ENCODE results near the gene ACTN2.

Gene ACTN2

DNA sequence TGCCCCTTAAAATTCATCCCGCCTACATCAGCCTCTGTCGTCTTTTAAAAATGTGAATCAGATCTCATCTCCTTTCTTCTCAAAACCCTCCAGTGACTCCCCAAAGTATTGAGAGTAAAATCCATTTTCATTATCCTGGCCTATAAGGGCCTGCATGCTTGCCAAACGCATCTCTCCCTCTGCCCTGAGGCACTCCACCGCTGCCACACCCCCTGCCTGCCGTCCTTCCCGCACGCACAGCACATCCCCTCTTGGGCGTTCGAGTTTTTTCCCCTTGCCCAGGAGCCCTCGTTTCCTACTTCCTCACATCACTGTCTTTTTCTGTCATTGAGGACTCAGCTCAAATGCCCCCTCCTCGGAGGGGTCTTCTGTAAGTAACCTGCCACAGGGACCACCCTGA is 55.5 kb downstream of the ACTN2 start:
- Histone ChIP-seq H3K27me3 (ENCODE audit: control insufficient read depth, low read length) (no peaks in the 10 kb centered on the region), H3F3A (ENCODE audit: control insufficient read depth, insufficient read depth) (no peaks in the 10 kb centered on the region), H3K9me2 (replicated peaks; ENCODE audit: control insufficient read depth, low read length) (no peaks in the 10 kb centered on the region), H3K9me3 (ENCODE audit: control insufficient read depth, insufficient read depth, low read length) (no peaks in the 10 kb centered on the region), H3K4me3 (ENCODE audit: low read length) (no peak overlapping the region), H4K20me1 (ENCODE audit: control insufficient read depth, insufficient read depth, low read depth, low read length) (no peaks in the 10 kb centered on the region), H3K36me3 (ENCODE audit: control insufficient read depth, low read length) (no peaks in the 10 kb centered on the region), H3K79me2 (ENCODE audit: control insufficient read depth, low read length) (no peaks in the 10 kb centered on the region), H3K4me1 (ENCODE audit: control insufficient read depth, low read length) (no peaks in the 10 kb centered on the region), H3K27ac (ENCODE audit: low read depth, low read length) (no peak overlapping the region), H3K4me2 (ENCODE audit: low read length) (no peak overlapping the region)
- TF ChIP-seq CTCF (IDR thresholded peaks at IDR 0.05; ENCODE audit: low read depth, low read length, poor library complexity, severe bottlenecking) (no peak), EZH2phosphoT487 (IDR thresholded peaks at IDR 0.05; ENCODE audit: borderline replicate concordance, low read length) (no peak)

GRCh38 chr1:236742421-236743160 is 56.3 kb downstream of the ACTN2 start:
- no peaks in the 10 kb centered on the region for H3K9me2 ChIP-seq (replicated peaks; ENCODE audit: control insufficient read depth, low read length)
- H3F3A ChIP-seq (ENCODE audit: control insufficient read depth, insufficient read depth): no peaks in the 10 kb centered on the region
- H3K4me1 ChIP-seq (ENCODE audit: control insufficient read depth, low read length): no peaks in the 10 kb centered on the region
- H3K27ac ChIP-seq (ENCODE audit: low read depth, low read length): no peak overlapping the region
- H3K36me3 ChIP-seq (ENCODE audit: control insufficient read depth, low read length): no peaks in the 10 kb centered on the region
- H3K79me2 ChIP-seq (ENCODE audit: control insufficient read depth, low read length): no peaks in the 10 kb centered on the region
- H3K4me2 ChIP-seq (ENCODE audit: low read length): no peak overlapping the region
- H3K4me3 ChIP-seq (ENCODE audit: low read length): no peak overlapping the region
- no peak for TF ChIP-seq EZH2phosphoT487 (IDR thresholded peaks at IDR 0.05; ENCODE audit: borderline replicate concordance, low read length)
- H3K27me3 ChIP-seq (ENCODE audit: control insufficient read depth, low read length): no peaks in the 10 kb centered on the region
- H3K9me3 ChIP-seq (ENCODE audit: control insufficient read depth, insufficient read depth, low read length): no peaks in the 10 kb centered on the region
- H4K20me1 ChIP-seq (ENCODE audit: control insufficient read depth, insufficient read depth, low read depth, low read length): no peaks in the 10 kb centered on the region

- Histone ChIP-seq H3K27me3 (ENCODE audit: control insufficient read depth, low read length) (no peaks in the 10 kb centered on the region), H3K4me2 (ENCODE audit: low read length) (no peak overlapping the region), H3K36me3 (ENCODE audit: control insufficient read depth, low read length) (no peaks in the 10 kb centered on the region), H3K79me2 (ENCODE audit: control insufficient read depth, low read length) (no peaks in the 10 kb centered on the region), H3K27ac (ENCODE audit: low read depth, low read length) (no peak overlapping the region), H4K20me1 (ENCODE audit: control insufficient read depth, insufficient read depth, low read depth, low read length) (no peaks in the 10 kb centered on the region), H3K4me3 (ENCODE audit: low read length) (no peak overlapping the region), H3K9me3 (ENCODE audit: control insufficient read depth, insufficient read depth, low read length) (no peaks in the 10 kb centered on the region), H3K4me1 (ENCODE audit: control insufficient read depth, low read length) (no peaks in the 10 kb centered on the region), H3F3A (ENCODE audit: control insufficient read depth, insufficient read depth) (no peaks in the 10 kb centered on the region), H3K9me2 (replicated peaks; ENCODE audit: control insufficient read depth, low read length) (no peaks in the 10 kb centered on the region)
- TF ChIP-seq CTCF (IDR thresholded peaks at IDR 0.05; ENCODE audit: low read depth, low read length, poor library complexity, severe bottlenecking) (no peak), EZH2phosphoT487 (IDR thresholded peaks at IDR 0.05; ENCODE audit: borderline replicate concordance, low read length) (no peak)
Observed at GRCh38 chr1:236744533-236744932, 58.2 kb downstream of the ACTN2 start.

DNA sequence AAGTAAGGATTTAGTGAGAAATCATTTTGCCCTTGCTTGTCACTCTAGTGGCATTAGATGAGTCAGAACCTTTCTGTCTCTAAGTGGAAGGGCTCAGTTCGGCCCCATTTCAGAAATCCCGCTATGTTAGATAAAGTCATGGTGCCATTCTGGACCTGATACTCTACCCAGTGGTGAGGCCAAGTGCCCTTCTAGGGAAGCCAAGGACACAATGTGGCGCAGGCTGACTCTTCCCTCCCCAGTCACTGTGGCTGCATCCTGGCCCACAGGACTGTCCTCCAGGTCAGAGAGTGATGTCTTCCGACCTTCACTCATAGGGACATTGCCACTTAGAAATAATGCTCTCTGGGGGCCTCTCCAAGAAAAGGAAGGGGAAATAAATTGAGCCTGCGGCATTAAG is 60.5 kb downstream of the ACTN2 start:
- Histone ChIP-seq H3K27me3 (ENCODE audit: control insufficient read depth, low read length) (no peaks in the 10 kb centered on the region), H3K4me3 (ENCODE audit: low read length) (no peak overlapping the region), H3K79me2 (ENCODE audit: control insufficient read depth, low read length) (no peaks in the 10 kb centered on the region), H3K9me2 (replicated peaks; ENCODE audit: control insufficient read depth, low read length) (no peaks in the 10 kb centered on the region), H3K4me1 (ENCODE audit: control insufficient read depth, low read length) (no peaks in the 10 kb centered on the region), H3K4me2 (ENCODE audit: low read length) (no peak overlapping the region), H3K27ac (ENCODE audit: low read depth, low read length) (no peak overlapping the region), H3K9me3 (ENCODE audit: control insufficient read depth, insufficient read depth, low read length) (no peaks in the 10 kb centered on the region), H3K36me3 (ENCODE audit: control insufficient read depth, low read length) (no peaks in the 10 kb centered on the region), H4K20me1 (ENCODE audit: control insufficient read depth, insufficient read depth, low read depth, low read length) (no peaks in the 10 kb centered on the region), H3F3A (ENCODE audit: control insufficient read depth, insufficient read depth) (no peaks in the 10 kb centered on the region)
- TF ChIP-seq CTCF (IDR thresholded peaks at IDR 0.05; ENCODE audit: low read depth, low read length, poor library complexity, severe bottlenecking) (no peak), EZH2phosphoT487 (IDR thresholded peaks at IDR 0.05; ENCODE audit: borderline replicate concordance, low read length) (no peak)
